Kidney (tissue), 14 donors: ENCODE measurements around the gene SLC35E2B. TPM values are rescaled to one million over a fixed set of nuclear protein-coding genes. Genes with fewer than 3 reads are reported as not detected.
A peak's percentile ranks its signal among the peaks of the same experiment; 100 is the strongest.

Experiments used
- DNase-seq, 5 donors: peaks; one replicate each; pipeline ENCODE4 v3.0.0-alpha.2; 2013 to 2020
- FAIRE-seq: peaks from 2 replicates; lab custom pipeline; 2012; peaks lifted over from hg19 to GRCh38; lab: Jason Lieb, UNC
- H3K27ac ChIP-seq, 2 donors: one replicate each; pipeline ENCODE4 v1.7.0; 2013; ENCODE audit warnings: low read depth in 2 of 2, low read length in 2 of 2, inconsistent platforms in 1 of 2
- H3K27me3 ChIP-seq: one replicate; pipeline ENCODE4 v1.7.1; 2013; ENCODE audit warnings: low read length, inconsistent platforms; ENCODE audit not compliant: control insufficient read depth, insufficient read depth
- H3K36me3 ChIP-seq, 3 donors: one replicate each; pipeline versions ENCODE4 v1.7.0 to v1.7.1; 2013; ENCODE audit warnings: low read length in 3 of 3, control low read depth in 1 of 3, inconsistent platforms in 1 of 3; ENCODE audit not compliant: insufficient read depth in 3 of 3, control insufficient read depth in 2 of 3
- H3K4me1 ChIP-seq, 3 donors: one replicate each; pipeline versions ENCODE4 v1.7.0 to v1.7.1; 2013; ENCODE audit warnings: low read length in 3 of 3, inconsistent platforms in 1 of 3, low read depth in 1 of 3; ENCODE audit not compliant: control insufficient read depth in 2 of 3, insufficient read depth in 2 of 3
- H3K4me3 ChIP-seq, 3 donors: one replicate each; pipeline versions ENCODE4 v1.7.0 to v1.8.1; 2013; ENCODE audit warnings: low read length in 3 of 3, control low read depth in 1 of 3, inconsistent platforms in 1 of 3
- H3K9ac ChIP-seq, 3 donors: one replicate each; pipeline versions ENCODE4 v1.7.0 to v1.7.1; 2013; ENCODE audit warnings: low read length in 3 of 3, control low read depth in 1 of 3, inconsistent platforms in 1 of 3
- H3K9me3 ChIP-seq, 3 donors: one replicate each; pipeline versions ENCODE4 v1.7.0 to v1.7.1; 2013; ENCODE audit warnings: low read length in 3 of 3, control low read depth in 1 of 3, inconsistent platforms in 1 of 3; ENCODE audit not compliant: control insufficient read depth in 2 of 3, insufficient read depth in 1 of 3
- intact Hi-C: fragments of 100-400 bp; cut with DNase I; formaldehyde crosslinking; loops from one replicate; pipeline ENCODE4 v1.11.1; 2022
- polyA plus RNA-seq: library from polyadenylated mRNA; stranded (reverse); fragments of 350-450 nt; fragmentation: Illumina TruSeq; extraction: RNeasy Lipid Tissue Mini Kit (QIAGEN cat#74804); gene quantifications from one replicate; pipeline ENCODE4 v1.2.3, GENCODE V29; 2014; ENCODE audit warnings: low read depth, low replicate concordance; ENCODE audit not compliant: insufficient read depth
- total RNA-seq: library from RNA; stranded (reverse); fragmentation: NEBNext Ultra II Directional; extraction: Animal tissue kit (Norgen Biotek cat#: 25700); gene quantifications from one replicate; pipeline ENCODE4 v1.2.1, GENCODE V29; 2021
- TF ChIP-seq, protein P1 (sequence below): IDR thresholded peaks from 3 replicates; pipeline ENCODE4 v1.5.1; 2012; ENCODE audit warnings: mild to moderate bottlenecking, moderate library complexity, borderline replicate concordance; ENCODE audit not compliant: insufficient read depth; ENCODE audit errors: extremely low read depth
- donor health status: control.
- donor health status: control.
- donor health status: control.
- donor health status: control.
- donor health status: control.
- donor health status: DM: yes; HTN: yes; CAD: no.
- donor health status: Normal renal cell carcinoma (clear cell type).

Gene SLC35E2B
- total and polyA plus RNA-seq, 2 donors from 2014 or later, result 11.3 to 50.2 TPM

DNA sequence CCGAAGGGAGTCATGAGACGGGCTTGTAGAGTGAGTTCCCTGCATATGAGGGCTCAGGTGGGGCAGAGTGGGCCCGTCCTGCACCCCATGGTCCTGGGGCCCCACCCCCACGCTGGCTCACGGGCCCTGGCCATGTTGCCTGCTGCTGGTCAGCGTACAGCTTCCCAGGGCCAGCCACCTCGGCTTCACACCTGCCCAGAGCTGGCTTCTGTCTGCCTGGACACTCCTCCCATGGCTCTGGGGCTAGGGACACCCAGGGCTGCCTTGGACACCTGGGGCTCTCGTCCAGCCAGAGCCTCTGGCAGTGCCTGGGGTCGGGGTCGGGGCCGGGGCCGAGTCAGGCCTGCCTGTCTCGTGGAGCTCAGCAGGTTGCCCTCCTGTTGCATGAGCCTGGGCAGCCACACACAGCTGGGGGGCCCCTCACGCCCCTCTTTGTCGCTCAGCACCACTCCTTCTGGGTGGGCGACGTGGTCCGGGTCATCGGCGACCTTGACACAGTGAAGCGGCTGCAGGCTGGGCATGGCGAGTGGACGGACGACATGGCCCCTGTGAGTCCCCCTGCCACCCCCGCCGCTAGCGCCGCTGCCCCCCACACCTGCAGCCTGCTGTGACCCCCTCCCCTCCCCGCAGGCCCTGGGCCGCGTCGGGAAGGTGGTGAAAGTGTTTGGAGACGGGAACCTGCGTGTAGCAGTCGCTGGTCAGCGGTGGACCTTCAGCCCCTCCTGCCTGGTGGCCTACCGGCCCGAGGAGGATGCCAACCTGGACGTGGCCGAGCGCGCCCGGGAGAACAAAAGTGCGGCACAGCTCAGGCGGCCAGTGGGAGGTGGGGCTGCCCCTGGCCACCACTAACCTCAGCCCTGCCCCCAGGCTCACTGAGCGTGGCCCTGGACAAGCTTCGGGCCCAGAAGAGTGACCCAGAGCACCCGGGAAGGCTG lies 66.1 kb downstream of the SLC35E2B start:
- H3K36me3 ChIP-seq, result no peaks in the 10 kb centered on the region
- H3K4me1 ChIP-seq, result no peaks in the 10 kb centered on the region
- H3K9me3 ChIP-seq, result no peaks in the 10 kb centered on the region
- H3K27ac ChIP-seq, result no peak overlapping the region
- intact Hi-C loops, result no loop called here
- H3K27me3 ChIP-seq, result no peaks in the 10 kb centered on the region
- no peak overlapping the region for H3K4me3 ChIP-seq
- DNase-seq (peak in 2 of 5 donors; percentile 48 to 73), FAIRE-seq (no peak)
- TF ChIP-seq, protein P1, sequence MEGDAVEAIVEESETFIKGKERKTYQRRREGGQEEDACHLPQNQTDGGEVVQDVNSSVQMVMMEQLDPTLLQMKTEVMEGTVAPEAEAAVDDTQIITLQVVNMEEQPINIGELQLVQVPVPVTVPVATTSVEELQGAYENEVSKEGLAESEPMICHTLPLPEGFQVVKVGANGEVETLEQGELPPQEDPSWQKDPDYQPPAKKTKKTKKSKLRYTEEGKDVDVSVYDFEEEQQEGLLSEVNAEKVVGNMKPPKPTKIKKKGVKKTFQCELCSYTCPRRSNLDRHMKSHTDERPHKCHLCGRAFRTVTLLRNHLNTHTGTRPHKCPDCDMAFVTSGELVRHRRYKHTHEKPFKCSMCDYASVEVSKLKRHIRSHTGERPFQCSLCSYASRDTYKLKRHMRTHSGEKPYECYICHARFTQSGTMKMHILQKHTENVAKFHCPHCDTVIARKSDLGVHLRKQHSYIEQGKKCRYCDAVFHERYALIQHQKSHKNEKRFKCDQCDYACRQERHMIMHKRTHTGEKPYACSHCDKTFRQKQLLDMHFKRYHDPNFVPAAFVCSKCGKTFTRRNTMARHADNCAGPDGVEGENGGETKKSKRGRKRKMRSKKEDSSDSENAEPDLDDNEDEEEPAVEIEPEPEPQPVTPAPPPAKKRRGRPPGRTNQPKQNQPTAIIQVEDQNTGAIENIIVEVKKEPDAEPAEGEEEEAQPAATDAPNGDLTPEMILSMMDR, result no peak
- no peak overlapping the region for H3K9ac ChIP-seq

DNA sequence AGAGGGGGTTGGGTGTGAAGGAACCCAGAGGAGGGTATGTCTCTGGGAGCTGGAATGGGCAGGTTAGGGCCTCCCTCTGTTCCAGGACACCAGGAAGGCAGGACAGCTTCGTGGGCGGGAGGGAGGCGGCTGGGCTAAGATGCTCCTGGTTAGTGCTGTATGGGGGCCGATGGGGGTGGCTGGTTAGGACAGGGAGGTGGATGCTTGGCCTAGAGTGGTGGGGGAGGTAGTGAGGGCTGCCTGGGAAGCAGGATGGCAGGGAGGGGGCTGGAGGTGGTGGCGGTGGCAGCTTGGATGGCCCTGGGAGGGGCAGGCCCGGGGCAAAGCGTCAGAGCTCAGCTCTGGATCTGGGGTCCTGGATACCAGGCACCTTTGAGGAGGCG lies 66.8 kb downstream of the SLC35E2B start:
- TF ChIP-seq, protein P1, result no peak
- Histone ChIP-seq H3K27ac (no peak overlapping the region), H3K9me3 (no peaks in the 10 kb centered on the region), H3K27me3 (no peaks in the 10 kb centered on the region), H3K4me1 (no peaks in the 10 kb centered on the region), H3K4me3 (no peak overlapping the region), H3K9ac (no peak overlapping the region), H3K36me3 (no peaks in the 10 kb centered on the region)
- DNase-seq, result peak in 1 of 5 donors; percentile 37
- intact Hi-C loops, result no loop called here
- no peak for FAIRE-seq

DNA sequence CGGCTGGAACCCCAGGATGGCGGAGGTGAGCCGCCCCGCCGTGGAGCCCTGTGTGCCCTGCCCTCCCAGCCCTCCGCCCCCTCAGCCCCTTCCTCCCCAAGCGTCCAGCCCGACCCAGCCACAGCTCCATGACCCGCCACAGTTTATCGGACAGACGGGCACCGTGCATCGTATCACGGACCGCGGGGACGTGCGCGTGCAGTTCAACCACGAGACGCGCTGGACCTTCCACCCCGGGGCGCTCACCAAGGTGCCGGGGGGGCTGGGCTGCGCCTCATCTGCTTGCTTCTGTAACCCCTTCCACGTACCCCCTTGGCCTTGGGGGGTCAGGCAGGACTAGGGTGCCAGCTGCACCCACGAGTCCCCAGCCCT lies 67.2 kb downstream of the SLC35E2B start:
- H3K9me3 ChIP-seq, result no peaks in the 10 kb centered on the region
- FAIRE-seq (no peak), DNase-seq (peak in 1 of 5 donors; percentile 42)
- no peak overlapping the region for H3K27ac ChIP-seq
- no peaks in the 10 kb centered on the region for H3K36me3 ChIP-seq
- no peak overlapping the region for H3K9ac ChIP-seq
- H3K4me1 ChIP-seq, result no peaks in the 10 kb centered on the region
- no peak overlapping the region for H3K4me3 ChIP-seq
- intact Hi-C loops, result no loop called here
- TF ChIP-seq, protein P1, result no peak
- no peaks in the 10 kb centered on the region for H3K27me3 ChIP-seq
